ENCODE data around the gene PTPRN2. TPM values are rescaled to one million over a fixed set of nuclear protein-coding genes. Genes with fewer than 3 reads are reported as not detected.

PTPRN2 gene
- total RNA-seq, 1 donor from 2014 or later, result 1.8 TPM

DNA sequence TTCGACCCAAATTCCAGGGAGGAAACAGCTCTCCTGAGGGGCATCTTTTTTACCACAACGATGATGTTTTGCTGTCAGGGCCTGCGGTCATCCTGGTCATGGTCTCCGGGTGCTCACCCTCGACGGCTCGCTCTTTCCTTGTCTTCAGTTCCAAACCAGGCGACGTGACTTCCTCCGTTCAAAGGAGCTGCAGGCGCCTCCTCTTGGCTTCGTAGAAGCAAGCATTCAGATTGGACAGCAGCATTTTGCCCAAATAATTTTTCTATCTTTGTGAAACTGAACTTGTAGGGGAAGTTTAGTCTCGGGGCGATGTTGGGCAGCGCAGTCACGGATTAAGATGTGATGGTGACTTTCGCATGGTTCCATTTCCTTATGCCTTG lies 1042.0 kb downstream of the PTPRN2 start:
- Mint-ChIP-seq H3K4me3 (no peak overlapping the region), H3K27ac (no peak overlapping the region), H3K36me3 (ENCODE audit: low read depth) (peaks cover 24% of the 10 kb centered on the region), H3K9me3 (no peaks in the 10 kb centered on the region), H3K27me3 (no peaks in the 10 kb centered on the region), H3K4me1 (no peaks in the 10 kb centered on the region)
- intact Hi-C loops (cut with micrococcal nuclease), result no loop called here
- CTCF ChIA-PET, result no interaction called here
- no peak for ATAC-seq (ENCODE audit: low read depth)
- no peak for TF ChIP-seq CTCF (IDR thresholded peaks at IDR 0.05)
- DNase-seq, result no peak
- POLR2A ChIA-PET, result no interaction called here

- ATAC-seq (ENCODE audit: low read depth) (no peak), DNase-seq (no peak)
- CTCF ChIA-PET, result no interaction called here
- Mint-ChIP-seq H3K27me3 (no peaks in the 10 kb centered on the region), H3K4me3 (no peak overlapping the region), H3K36me3 (ENCODE audit: low read depth) (peaks cover 24% of the 10 kb centered on the region), H3K4me1 (no peaks in the 10 kb centered on the region), H3K9me3 (no peaks in the 10 kb centered on the region), H3K27ac (no peak overlapping the region)
- POLR2A ChIA-PET, result no interaction called here
- no peak for TF ChIP-seq CTCF (IDR thresholded peaks at IDR 0.05)
- intact Hi-C loops (cut with micrococcal nuclease), result no loop called here
These were observed 1042.5 kb downstream of the PTPRN2 start for GRCh38 chr7:157544980-157545680.

DNA sequence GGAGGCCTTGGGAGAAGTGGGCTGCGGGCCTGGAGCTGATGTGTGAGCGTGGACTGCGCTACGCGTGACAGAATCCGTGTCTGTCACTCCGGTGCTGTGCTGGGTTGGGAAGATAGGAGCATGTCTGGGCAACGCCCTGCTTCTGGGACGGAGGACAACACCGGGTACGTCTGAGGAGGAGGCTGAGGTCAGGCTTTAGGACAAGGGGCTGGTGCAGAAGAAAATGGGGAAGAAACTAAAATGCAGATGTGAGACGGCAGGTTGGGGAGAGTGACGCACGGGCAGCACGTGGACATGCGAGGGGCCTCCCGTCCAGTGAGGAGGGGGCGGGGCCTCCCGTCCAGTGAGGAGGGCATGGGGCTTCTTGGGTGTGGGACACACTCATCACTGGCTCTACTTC lies 1043.4 kb downstream of the PTPRN2 start:
- H3K27me3 Mint-ChIP-seq, result no peaks in the 10 kb centered on the region
- ATAC-seq (ENCODE audit: low read depth), result no peak
- H3K4me3 Mint-ChIP-seq, result no peak overlapping the region
- ChIA-PET CTCF (no interaction called here), POLR2A (no interaction called here)
- peaks cover 22% of the 10 kb centered on the region for H3K36me3 Mint-ChIP-seq (ENCODE audit: low read depth)
- no peak for TF ChIP-seq CTCF (IDR thresholded peaks at IDR 0.05)
- intact Hi-C loops (cut with micrococcal nuclease), result no loop called here
- no peaks in the 10 kb centered on the region for H3K9me3 Mint-ChIP-seq
- no peaks in the 10 kb centered on the region for H3K4me1 Mint-ChIP-seq
- H3K27ac Mint-ChIP-seq, result no peak overlapping the region
- DNase-seq, result no peak

GRCh38 chr7:157543791-157544190 lies 1043.8 kb downstream of the PTPRN2 start:
- Mint-ChIP-seq H3K4me1 (no peaks in the 10 kb centered on the region), H3K27me3 (no peaks in the 10 kb centered on the region), H3K9me3 (no peaks in the 10 kb centered on the region), H3K27ac (no peak overlapping the region), H3K36me3 (ENCODE audit: low read depth) (peaks cover 22% of the 10 kb centered on the region), H3K4me3 (no peak overlapping the region)
- intact Hi-C loops (cut with micrococcal nuclease), result no loop called here
- ATAC-seq (ENCODE audit: low read depth), result no peak
- CTCF ChIA-PET, result no interaction called here
- POLR2A ChIA-PET, result no interaction called here
- TF ChIP-seq CTCF (IDR thresholded peaks at IDR 0.05), result no peak
- DNase-seq, result no peak

DNA sequence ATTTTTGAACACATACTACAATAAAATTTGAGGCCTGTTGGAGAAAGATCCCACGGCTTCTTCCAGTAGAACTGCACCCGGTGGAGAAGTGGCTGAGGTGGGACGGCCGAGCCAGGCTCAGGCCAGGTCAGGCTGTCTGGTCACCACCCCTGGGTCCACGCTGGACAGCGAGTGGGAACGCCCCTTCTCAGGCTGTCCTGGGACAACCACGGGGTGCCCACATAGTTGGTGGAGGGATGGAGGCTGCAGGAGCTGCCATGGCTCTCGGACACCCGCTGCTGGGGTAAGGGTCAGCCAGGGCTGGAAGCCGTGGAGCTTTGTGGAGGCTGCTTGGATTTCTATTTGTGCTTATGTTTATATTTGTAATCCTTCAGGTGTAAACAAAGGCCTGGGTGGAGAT lies 1044.3 kb downstream of the PTPRN2 start:
- Mint-ChIP-seq H3K4me1 (no peaks in the 10 kb centered on the region), H3K27ac (no peak overlapping the region), H3K9me3 (no peaks in the 10 kb centered on the region), H3K27me3 (no peaks in the 10 kb centered on the region), H3K4me3 (no peak overlapping the region), H3K36me3 (ENCODE audit: low read depth) (peaks cover 22% of the 10 kb centered on the region)
- no peak for DNase-seq
- CTCF ChIA-PET, result no interaction called here
- ATAC-seq (ENCODE audit: low read depth), result no peak
- no peak for TF ChIP-seq CTCF (IDR thresholded peaks at IDR 0.05)
- POLR2A ChIA-PET, result no interaction called here
- intact Hi-C loops (cut with micrococcal nuclease), result no loop called here
